ENCODE results near the gene WFIKKN1.

Gene WFIKKN1

DNA sequence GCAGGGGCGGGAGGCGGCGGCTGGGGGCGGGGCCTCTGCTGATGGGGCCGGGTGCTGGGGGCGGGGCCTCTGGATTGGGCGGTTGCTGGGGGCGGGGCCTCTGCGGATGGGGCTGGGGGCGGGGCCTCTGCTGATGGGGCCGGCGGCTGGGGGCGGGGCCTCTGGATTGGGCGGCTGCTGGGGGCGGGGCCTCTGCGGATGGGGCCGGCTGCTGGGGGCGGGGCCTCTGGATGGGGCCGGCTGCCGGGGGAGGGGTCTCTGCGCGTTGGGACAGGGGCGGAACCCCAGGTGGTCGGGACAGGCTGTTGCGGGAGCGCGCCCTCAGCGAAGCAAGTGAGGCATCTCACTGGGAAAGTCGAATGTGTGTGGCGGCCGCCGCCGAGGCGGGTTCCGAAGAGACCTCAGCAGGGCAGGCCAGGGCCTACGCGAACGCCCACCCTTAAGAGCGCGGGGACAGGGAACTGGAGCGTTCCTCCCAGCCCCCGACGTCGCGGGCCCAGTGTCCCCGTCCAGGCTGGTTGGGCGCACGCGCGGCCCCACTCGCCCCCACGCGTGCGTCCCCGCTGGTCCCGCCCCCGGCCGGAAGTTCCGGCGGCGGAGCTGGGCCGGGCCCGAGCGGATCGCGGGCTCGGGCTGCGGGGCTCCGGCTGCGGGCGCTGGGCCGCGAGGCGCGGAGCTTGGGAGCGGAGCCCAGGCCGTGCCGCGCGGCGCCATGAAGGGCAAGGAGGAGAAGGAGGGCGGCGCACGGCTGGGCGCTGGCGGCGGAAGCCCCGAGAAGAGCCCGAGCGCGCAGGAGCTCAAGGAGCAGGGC is 49.2 kb downstream of the WFIKKN1 start, which contains the start of gene STUB1 (continued):
- TF ChIP-seq ZNF549 (tag by site-specific recombination; IDR thresholded peaks at IDR 0.05): no peak
- TF ChIP-seq, protein P1, sequence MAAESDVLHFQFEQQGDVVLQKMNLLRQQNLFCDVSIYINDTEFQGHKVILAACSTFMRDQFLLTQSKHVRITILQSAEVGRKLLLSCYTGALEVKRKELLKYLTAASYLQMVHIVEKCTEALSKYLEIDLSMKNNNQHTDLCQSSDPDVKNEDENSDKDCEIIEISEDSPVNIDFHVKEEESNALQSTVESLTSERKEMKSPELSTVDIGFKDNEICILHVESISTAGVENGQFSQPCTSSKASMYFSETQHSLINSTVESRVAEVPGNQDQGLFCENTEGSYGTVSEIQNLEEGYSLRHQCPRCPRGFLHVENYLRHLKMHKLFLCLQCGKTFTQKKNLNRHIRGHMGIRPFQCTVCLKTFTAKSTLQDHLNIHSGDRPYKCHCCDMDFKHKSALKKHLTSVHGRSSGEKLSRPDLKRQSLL (tag by site-specific recombination; IDR thresholded peaks at IDR 0.05): peak; percentile 67
- TF ChIP-seq ZNF398 (tag by site-specific recombination; IDR thresholded peaks at IDR 0.05): 0 out of 2 replicates have a peak, but pooled peaks have one; percentile 34
- peak; percentile 12; the same call in 1 of the 2 replicates for TF ChIP-seq ZIC2 (tag by site-specific recombination; IDR thresholded peaks at IDR 0.05)
- TF ChIP-seq ZNF777 (tag by site-specific recombination; IDR thresholded peaks at IDR 0.05; ENCODE audit: borderline replicate concordance): peak; percentile 81; the same call in 1 of the 2 replicates
- no peak for TF ChIP-seq ZNF394 (tag by site-specific recombination; IDR thresholded peaks at IDR 0.05; ENCODE audit: borderline replicate concordance)
- TF ChIP-seq ZNF843 (tag by site-specific recombination; IDR thresholded peaks at IDR 0.05): peak; percentile 67
- TF ChIP-seq ZNF521 (tag by site-specific recombination; IDR thresholded peaks at IDR 0.05): no peak
- peak; percentile 77; the same call in 1 of the 2 replicates for TF ChIP-seq ZFP69B (tag by site-specific recombination; IDR thresholded peaks at IDR 0.05)
- no peak for TF ChIP-seq ZNF670 (tag by site-specific recombination; IDR thresholded peaks at IDR 0.05; ENCODE audit: low read depth)
- TF ChIP-seq ZBTB26 (tag by site-specific recombination; optimal IDR thresholded peaks at IDR 0.05): peak; percentile 93
- TF ChIP-seq KLF7 (tag by site-specific recombination; IDR thresholded peaks at IDR 0.05; ENCODE audit: borderline replicate concordance): 0 out of 2 replicates have a peak, but pooled peaks have one; percentile 24
- no peak for TF ChIP-seq ZFP37 (tag by site-specific recombination; IDR thresholded peaks at IDR 0.05)
- no peak for TF ChIP-seq ZNF155 (tag by site-specific recombination; IDR thresholded peaks at IDR 0.05)
- peak; percentile 70 for TF ChIP-seq SP2 (tag by site-specific recombination; IDR thresholded peaks at IDR 0.05)
- peak; percentile 30; the same call in 1 of the 2 replicates for TF ChIP-seq ZSCAN23 (tag by site-specific recombination; IDR thresholded peaks at IDR 0.05)
- no peak for TF ChIP-seq ZNF133 (tag by site-specific recombination; IDR thresholded peaks at IDR 0.05)
- TF ChIP-seq TCF7L2 (IDR thresholded peaks at IDR 0.05; ENCODE audit: borderline replicate concordance, low read depth, low read length): no peak
- TF ChIP-seq ZNF600 (tag by site-specific recombination; IDR thresholded peaks at IDR 0.05): peak; percentile 45
- TF ChIP-seq ZNF621 (tag by site-specific recombination; IDR thresholded peaks at IDR 0.05): no peak
- peak; percentile 91 for TF ChIP-seq ZSCAN5A (tag by site-specific recombination; IDR thresholded peaks at IDR 0.05)
- peak; percentile 47 for TF ChIP-seq ZNF692 (tag by site-specific recombination; IDR thresholded peaks at IDR 0.05)
- TF ChIP-seq ZNF610 (tag by site-specific recombination; IDR thresholded peaks at IDR 0.05; ENCODE audit: borderline replicate concordance): peak; percentile 62; the same call in 1 of the 2 replicates
- TF ChIP-seq PRDM1 (tag by site-specific recombination; IDR thresholded peaks at IDR 0.05): no peak
- peak; percentile 38; the same call in 1 of the 2 replicates for TF ChIP-seq KLF10 (tag by site-specific recombination; IDR thresholded peaks at IDR 0.05)
- TF ChIP-seq KLF1 (tag by site-specific recombination; IDR thresholded peaks at IDR 0.05): peak; percentile 64
- peak; percentile 70 for TF ChIP-seq KLF8 (tag by site-specific recombination; IDR thresholded peaks at IDR 0.05)
- peak; percentile 75 for TF ChIP-seq KLF16 (tag by site-specific recombination; IDR thresholded peaks at IDR 0.05)
- TF ChIP-seq ZBTB7A (tag by site-specific recombination; IDR thresholded peaks at IDR 0.05; ENCODE audit: low read depth): peak; percentile 98

Data from HEK293 (cell line).